ENCODE data around the gene IGFBP3.

The IGFBP3 gene

GRCh38 chr7:45893996-45894664 lies 26.9 kb downstream of the IGFBP3 start (continued):
- TF ChIP-seq PRDM10 (tag by site-specific recombination; IDR thresholded peaks at IDR 0.05), result no peak
- no peak for TF ChIP-seq ZNF239 (tag by site-specific recombination; IDR thresholded peaks at IDR 0.05)
- no peak for TF ChIP-seq ZNF530 (tag by site-specific recombination; IDR thresholded peaks at IDR 0.05; ENCODE audit: low read depth)
- no peak for TF ChIP-seq ZNF16 (tag by site-specific recombination; IDR thresholded peaks at IDR 0.05; ENCODE audit: low read depth)
- TF ChIP-seq ZXDB (tag by site-specific recombination; IDR thresholded peaks at IDR 0.05), result no peak
- no peak for TF ChIP-seq ZNF146 (tag by site-specific recombination; IDR thresholded peaks at IDR 0.05)
- TF ChIP-seq ZNF2 (tag by site-specific recombination; IDR thresholded peaks at IDR 0.05), result no peak

- Histone ChIP-seq H3K4me3 (ENCODE audit: low read depth, low read length) (no peak overlapping the region), H3K27ac (ENCODE audit: extremely low read depth, low read depth, low read length) (no peak overlapping the region), H3K9me3 (ENCODE audit: control insufficient read depth, insufficient read depth, low read depth, low read length) (no peaks in the 10 kb centered on the region), H3K36me3 (ENCODE audit: control insufficient read depth in 2 of 2, insufficient read depth in 1 of 2, low read length in 2 of 2) (no peaks in the 10 kb centered on the region), H3K4me1 (ENCODE audit: control insufficient read depth, insufficient read depth, low read length) (no peaks in the 10 kb centered on the region)
- CTCF ChIA-PET, result interaction anchor here (0.6 to 2.7 kb wide), 4 partner anchors 25 to 1207 kb away, joined by 5 to 14 read pairs (median 6); partner anchors contain the start of gene IGFBP3
- POLR2A ChIA-PET, result no interaction called here
- TF ChIP-seq YY1 (tag by site-specific recombination; IDR thresholded peaks at IDR 0.05) (no peak), ZBTB10 (tag by site-specific recombination; IDR thresholded peaks at IDR 0.05) (no peak), ZNF423 (tag by site-specific recombination; IDR thresholded peaks at IDR 0.05) (no peak), RBAK (tag by site-specific recombination; IDR thresholded peaks at IDR 0.05) (no peak), ZNF157 (tag by site-specific recombination; IDR thresholded peaks at IDR 0.05) (no peak)
Measured at GRCh38 chr7:45893374-45893995, 27.6 kb downstream of the IGFBP3 start.

GRCh38 chr7:45892407-45893035 lies 28.6 kb downstream of the IGFBP3 start:
- H3K4me3 ChIP-seq (ENCODE audit: low read depth, low read length), result no peak overlapping the region
- H3K27ac ChIP-seq (ENCODE audit: extremely low read depth, low read depth, low read length), result no peak overlapping the region
- CTCF ChIA-PET, result interaction anchor here (0.5 to 2.7 kb wide), 6 partner anchors 26 to 1289 kb away, joined by 3 to 14 read pairs (median 5); partner anchors contain the start of gene IGFBP3
- no peaks in the 10 kb centered on the region for H3K9me3 ChIP-seq (ENCODE audit: control insufficient read depth, insufficient read depth, low read depth, low read length)
- POLR2A ChIA-PET, result no interaction called here
- TF ChIP-seq ZNF214 (tag by site-specific recombination; IDR thresholded peaks at IDR 0.05; ENCODE audit: borderline replicate concordance) (no peak), ZNF175 (tag by site-specific recombination; IDR thresholded peaks at IDR 0.05) (no peak), ZNF510 (tag by site-specific recombination; IDR thresholded peaks at IDR 0.05; ENCODE audit: insufficient replicate concordance) (no peak), ZNF571 (tag by site-specific recombination; IDR thresholded peaks at IDR 0.05) (no peak)
- no peaks in the 10 kb centered on the region for H3K4me1 ChIP-seq (ENCODE audit: control insufficient read depth, insufficient read depth, low read length)
- H3K36me3 ChIP-seq (ENCODE audit: control insufficient read depth in 2 of 2, insufficient read depth in 1 of 2, low read length in 2 of 2), result no peaks in the 10 kb centered on the region
